Fibroblast of gingiva (primary cell): Measurements from ENCODE around the gene UROD.
"Not testable (repeated sequence)": the region's sequence is repeated elsewhere in the genome, so short reads cannot be mapped to it uniquely, and the experiment has no call there.

ENCODE experiments used
- DNase-seq: peaks from one replicate; pipeline ENCODE4 v3.0.0-alpha.2; 2011; ENCODE audit warnings: low read depth

The UROD gene

DNA sequence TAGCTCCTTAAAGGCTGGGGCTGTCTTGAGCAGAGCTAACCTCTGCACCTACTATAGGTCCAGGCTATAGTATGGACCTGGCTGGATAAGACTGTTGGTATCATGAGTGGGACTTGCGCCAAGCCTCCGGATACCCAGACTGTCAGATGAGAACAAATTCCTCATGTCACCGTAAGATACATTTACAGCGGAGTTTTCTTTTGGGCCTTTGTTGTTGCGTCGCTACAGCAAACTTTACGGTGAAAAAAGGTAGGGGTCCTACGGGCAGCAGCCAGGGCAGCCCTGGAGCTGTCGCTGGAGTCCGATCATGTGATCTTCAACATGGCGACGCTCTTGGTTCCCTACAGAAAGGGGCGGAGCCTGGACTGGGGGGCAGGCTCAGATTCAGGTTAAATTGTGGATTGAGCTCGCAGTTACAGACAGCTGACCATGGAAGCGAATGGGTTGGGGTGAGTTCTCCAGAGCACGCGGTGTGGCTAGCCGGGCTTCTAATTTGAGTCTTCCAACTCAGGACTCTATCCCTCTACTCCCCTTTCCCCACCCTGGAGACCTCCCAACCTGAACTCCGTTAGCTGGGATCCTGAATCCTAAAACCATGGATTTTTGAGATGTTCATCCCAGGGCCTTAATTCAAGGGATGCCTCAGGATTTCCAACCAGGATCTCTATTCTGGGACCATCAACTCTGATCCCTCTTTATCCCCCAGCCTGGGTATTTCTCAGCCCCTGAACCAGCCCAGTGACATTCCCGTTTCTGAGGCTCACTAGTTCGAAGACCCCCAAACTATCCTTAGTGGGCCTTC is at the start of gene UROD:
Gene UROD, plus strand, starts transcription at position 418 of the 802 bp plus-strand sequence. Its CDS starts 12 bp downstream, at position 430.
- peak; percentile 95 for DNase-seq

DNA sequence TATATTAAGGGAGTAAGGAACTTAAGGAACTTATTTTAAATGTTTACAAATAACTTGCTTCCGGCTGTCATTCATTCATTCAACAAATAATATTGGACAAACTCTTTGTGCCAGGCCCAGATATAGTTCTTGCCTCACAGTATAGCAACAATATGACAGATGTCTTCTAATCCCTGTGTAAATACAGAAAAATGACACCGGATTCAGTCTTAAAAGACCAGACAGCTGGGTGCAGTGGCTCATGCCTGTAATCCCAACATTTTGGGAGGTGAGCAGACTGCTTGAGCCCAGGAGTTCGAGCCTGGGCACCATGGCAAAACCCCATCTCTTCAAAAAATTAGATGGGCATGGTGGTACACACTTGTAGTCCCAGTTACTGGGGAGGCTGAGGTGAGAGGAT is 49.3 kb upstream of the UROD start:
- DNase-seq = no peak

DNA sequence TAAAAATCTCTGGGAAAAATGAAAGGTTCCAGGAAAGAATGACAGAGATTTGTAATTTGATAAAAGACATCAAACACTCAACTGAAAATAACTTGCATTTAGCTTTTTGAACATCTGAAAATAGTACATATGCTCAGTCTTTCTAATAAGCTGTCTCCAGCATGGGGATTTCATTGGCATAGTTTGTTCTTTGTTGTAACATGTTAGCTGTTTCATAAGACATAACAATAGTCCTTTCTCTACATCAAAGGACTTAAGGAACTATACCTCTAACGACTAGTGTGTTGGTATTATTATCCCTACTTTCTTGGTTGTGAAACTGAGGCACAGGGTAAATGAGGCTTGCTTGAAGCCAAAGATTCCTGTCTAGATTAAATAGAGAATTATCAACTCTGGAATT is 47.7 kb upstream of the UROD start:
- DNase-seq = no peak

DNA sequence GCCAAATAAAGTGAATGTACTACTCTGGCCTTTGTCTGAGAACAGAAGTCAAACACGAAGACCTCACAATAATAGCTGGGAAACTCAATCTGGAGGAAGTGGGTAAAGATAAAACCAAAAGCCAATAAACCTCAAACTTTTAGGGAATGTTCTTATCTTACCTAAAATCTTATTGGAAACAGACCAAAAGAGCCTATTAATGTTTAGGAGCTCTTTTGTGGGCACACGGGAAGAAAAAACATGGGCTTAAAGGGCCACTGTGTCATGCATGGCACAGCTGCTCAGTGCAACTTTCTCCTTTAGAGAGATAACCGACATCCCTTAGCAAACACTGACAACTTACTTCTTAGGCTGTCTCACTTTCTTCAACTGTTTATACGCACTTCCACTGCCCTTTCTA is 41.7 kb upstream of the UROD start:
- DNase-seq = no peak

DNA sequence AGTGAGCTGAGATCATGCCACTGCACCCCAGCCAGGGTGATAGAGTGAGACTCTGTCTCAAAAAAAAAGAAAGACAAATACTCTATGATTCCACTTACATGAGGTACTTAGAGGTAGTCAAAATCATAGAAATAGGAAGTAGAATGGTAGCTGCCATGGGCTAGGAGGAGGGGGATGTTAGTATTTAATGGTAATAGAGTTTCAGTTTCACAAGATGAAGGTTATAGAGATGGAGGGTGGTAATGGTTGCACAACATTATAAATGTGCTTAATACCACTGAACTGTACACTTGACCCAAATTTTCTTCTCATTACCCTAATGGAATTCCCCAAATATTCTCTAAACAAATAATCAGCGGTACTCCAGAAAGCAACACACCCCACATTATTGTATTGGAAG is 38.4 kb upstream of the UROD start:
- no peak for DNase-seq

DNA sequence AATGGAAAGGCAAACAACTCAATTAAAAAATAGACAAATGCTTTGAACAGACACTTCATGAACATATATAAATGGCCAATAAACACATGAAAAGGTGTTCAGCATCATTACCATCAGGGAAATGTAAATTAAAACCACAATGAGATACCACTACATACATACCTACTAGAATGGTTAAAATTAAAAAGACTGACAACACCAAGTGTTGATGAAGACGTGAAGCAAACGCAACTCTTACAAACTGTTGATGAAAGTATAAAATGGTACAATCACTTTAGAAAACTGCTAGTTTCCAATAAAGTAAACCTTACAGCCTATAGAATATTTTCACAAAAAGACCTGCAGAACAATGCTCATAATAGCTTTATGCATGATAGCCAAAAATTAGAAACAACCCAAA is 35.8 kb upstream of the UROD start:
- DNase-seq = no peak

DNA sequence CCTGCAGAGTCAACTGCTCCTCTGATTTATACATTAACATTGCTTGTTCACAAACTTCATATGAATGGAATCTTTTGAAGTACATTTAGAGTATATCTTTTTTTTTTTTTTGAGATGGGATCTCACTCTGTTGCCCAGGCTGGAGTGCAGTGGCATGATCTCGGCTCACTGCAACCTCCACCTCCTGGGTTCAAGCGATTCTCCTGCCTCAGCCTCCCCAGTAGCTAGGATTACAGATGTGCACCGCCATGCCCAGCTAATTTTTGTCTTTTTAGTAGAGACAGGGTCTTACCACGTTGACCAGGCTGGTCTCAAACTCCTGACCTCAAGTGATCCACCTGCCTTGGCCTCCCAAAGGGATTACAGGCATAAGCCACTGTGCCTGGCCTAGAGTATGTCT is 34.7 kb upstream of the UROD start:
- DNase-seq = not testable (repeated sequence)

DNA sequence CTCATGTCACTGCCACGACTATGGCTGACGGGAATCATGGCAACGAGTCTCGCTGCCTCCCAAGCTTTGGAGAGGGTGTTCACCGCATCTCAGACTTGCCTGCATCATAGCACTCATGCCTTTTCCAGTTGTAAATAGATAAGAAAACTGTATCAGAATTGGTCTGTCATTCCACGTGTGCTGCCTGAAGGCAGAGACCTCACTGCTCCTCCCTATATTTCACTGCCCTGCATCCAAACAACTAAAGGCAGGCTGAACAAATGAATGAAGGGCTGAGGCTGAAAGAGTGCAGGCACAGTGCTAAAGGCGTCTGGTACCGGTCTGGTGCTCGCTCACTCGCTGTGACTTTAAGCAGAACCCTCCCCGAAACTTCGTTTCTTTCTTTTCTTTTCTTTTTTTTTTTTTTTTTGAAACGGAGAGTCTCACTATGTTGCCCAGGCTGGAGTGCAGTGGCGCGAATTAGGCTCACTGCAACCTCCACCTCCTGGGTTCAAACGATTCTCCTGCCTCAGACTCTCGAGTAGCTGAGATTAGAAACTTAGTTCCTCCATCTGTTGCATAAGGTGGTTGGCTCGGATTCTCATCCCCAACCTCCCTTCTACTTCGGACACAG is 26.2 kb upstream of the UROD start:
- DNase-seq = no peak

DNA sequence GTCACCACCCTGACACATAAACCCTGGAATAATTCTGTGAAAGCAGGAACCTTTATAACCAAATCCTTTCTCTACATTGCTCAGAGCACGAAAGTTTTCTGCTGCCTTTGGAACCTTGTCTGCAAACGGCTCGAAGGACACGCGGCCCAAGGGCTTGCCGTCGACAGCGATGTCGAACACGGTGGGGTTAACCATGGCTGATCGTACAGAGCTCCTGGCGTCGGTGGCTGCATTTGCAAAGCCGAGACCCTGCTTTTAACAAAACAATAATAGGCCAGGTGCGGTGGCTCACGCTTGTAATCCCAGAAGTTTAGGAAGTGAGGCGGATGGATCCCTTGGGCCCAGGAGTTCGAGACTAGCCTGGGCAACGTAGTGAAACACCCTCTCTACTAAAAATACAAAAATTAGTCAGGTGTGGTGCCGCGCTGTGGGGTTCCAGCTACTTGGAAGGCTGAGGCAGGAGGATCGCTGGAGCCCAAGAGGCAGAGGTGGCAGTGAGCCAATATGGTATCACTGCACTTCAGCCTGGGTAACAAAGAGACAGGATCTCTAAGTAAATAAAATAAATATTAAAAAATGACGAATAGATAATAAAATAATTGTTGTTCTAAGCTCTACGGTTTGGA is 23.4 kb upstream of the UROD start:
- no peak for DNase-seq

DNA sequence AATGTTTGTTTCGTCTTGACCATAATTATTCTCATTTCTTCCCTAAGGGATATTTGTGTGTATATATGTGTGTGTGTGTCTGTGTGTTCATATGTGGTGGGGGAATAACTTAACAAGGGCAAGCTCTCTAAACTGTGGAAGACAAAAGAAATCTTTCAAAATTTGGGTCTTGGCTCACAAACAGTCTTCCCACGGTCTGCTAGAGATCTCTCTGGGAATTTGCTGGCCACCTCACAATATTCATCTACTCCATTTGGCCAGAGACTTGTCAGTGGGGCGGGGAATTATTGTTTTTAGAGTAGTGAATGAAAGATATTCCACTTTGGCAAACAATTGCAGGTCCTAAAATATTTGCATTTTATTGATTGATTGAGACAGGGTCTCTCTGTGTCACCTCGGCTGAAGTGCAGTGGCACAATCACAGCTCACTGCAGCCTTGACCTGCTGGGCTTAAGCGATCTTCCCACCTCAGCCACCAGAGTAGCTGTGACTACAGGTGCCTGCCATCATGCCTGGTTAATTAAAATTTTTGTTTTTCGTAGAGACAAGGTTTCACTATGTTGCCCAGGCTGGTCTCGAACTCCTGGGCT is 17.6 kb upstream of the UROD start:
- no peak for DNase-seq

DNA sequence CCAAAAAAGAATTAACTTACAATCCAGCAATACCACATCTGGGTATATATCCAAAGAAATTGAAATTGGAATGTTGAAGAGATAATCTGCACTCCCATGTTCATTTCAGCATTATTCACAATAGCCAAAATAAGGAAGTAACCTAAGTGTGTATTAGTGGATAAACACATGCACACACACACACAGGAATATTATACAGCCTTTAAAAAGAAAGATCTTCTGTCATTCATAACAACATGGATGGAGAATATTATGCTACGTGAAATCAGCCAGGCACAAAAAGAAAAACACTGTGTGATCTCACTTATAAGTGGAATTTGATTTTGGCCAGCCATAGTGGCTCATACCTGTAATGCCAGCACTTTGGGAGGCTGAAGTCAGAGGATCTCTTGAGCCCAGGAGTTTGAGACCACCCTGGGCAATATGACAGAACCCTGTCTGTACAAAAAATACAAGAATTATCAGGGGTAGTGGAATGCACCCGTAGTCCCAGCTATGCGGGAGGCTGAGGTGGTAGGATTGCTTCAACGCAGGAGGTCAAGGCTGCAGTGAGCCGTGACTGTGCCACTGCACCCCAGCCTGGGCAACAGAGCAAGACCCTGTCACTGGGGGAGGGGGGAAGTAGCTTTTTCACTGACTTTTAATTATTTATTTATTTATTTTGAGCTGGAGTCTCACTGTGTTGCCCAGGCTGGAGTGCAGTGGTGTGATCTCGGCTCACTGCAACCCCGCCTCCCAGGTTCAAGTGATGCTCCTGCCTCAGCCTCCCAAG is 16.4 kb upstream of the UROD start:
- no peak for DNase-seq

DNA sequence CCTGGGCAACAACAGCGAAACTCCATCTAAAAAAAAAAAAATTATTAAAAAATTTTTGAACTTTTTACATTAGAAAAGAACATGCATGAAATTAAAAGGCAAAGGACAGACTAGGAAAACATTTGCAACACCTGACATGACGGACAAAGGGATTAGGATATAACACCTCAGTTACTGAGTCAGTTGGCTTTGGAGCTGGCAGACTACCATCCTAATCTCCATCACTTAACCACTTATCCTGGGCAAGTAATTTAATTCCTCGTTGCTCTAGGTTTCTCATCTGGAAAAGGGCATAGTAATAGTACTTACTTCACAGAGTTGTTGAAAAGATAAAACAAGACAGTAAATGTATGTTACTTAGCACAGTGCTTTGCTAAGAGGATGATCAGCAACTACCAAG is 12.8 kb upstream of the UROD start:
- DNase-seq = no peak

DNA sequence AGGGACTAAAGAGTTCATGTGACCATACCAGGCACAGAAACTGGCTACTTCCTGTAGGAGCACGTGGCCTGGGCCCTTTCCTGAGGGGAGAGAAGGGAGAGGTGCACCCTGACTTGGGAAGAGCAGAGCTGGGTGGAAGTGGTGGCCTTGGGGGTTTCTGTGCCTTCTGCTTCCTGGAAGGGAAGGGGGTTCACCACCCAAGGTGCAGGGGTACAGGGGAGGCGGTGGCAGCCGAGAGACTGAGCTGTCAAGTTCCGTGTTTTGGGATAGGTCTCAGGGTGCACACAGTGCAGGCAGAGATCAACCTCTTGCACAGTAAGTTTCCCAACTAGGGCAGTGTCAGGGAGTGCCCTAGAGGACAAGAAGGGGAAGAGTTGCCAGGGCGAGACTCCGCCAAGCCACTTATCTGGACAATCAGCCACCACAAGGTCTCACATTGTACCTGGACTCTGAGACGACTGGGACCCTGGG is 11.0 kb upstream of the UROD start:
- peak; percentile 29 for DNase-seq

DNA sequence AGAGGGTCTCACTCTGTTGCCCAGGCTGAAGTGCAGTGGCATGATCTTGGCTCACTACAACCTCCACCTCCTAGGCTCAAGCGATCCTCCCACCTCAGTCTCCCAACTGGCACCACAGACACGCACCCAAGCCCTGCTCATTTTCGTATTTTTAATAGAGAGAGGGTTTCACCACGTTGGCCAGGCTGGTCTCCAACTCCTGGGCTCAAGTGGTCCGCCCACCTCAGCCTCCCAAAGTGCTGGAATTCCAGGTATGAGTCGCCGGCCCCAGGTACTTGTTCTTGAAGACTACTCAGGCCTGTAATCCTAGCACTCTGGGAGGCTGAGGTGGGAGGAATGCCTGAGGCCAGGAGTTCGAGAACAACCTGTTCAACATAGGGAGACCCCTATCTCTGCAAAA is 10.5 kb upstream of the UROD start:
- DNase-seq = not testable (repeated sequence)

DNA sequence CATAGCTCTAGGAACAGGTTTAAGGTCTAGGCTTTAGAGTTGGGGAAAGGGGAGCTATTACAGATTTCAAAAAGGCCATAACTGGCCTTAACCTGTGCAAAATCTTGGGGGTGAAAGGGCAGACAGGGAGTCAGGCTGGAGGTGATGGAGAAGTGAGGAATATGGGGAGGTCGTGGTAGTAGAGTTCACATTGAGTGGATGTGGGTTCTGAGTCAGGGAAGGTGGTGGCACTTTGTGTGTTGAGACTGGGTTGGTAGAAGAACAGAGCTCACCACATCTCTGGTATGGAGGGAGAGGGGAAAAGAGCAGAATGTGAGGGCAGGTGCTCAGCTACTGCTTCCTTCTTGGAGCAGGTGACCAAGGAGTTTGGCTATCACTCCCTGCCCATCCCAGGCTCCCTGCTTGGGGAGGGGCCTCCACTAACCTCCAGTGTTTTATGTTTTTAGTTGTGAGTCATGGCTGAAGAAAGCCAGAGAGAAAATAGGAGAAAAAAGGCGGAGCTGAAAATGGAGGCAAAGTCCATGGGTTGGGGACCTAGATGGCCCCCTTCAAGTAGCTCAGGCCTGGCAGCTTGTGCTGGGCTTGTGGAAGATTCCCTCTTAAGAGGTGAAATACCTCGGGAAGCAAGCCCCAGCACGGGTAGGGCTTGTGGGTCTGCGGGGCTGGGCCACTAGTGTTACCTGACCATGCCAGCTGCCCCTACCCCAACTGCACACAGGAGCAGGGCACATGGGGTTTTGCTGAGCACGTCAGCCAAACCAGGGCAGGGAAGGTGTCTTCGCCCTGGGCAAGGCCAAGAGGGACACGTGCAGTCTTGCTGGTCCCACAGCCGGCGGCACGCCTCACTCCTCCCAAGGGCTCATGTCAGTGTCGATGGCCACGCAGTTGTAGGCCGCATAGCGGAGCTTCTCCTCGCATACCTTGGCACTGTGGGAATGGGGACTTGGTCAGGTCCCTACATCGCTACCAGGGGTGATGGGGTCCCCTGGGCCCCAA is 9.1 kb upstream of the UROD start:
- DNase-seq = no peak

DNA sequence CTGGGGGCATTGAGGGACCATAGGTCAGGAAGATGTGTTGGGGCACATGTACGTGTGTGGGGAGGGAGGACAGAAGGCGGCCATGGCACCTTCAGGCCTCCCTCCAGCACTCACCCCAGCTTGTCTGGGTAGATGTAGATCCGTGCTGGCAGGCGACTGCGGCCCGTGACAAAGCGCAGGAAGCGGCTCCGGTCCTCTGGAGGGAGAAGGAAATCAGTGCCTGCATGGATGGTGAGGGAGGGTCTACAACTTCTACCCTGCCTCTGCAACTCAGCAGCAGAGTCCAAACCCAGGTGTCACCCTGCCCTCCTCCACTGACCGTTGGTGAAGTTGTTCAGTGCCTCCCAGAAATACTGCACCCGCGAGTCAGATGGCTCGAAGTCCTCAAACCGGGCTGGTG is 8.3 kb upstream of the UROD start:
- DNase-seq = no peak

DNA sequence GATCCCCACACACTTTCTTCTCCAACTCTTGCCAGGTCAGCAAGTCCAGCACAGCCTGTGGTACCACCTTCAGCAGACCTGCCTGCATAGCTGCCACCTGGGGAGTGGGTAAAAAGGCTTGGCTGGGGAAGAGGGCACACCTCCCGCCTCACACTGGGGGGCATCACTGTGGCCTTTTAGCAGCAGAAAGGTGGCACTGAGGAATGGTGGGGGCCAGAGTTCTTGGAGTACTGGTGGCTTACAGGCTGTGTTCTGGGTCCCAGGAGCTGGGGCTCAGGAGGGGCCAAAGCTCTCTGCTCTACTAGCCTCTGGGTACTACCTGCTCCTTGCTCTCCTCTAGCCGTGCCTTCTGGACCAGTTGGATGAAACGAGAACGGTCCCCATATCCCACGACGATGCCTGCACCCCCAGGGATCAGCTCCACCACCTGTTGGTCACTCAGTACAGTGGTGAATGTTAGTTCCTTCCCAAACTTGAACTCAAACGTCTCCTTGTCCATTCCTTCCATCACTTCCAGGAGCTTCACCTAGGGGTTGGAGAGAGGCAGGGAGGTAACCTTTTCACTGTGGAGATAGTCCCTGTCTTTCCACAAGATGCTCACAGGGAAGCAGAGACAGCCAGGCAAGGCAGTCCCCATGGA is 7.7 kb upstream of the UROD start:
- DNase-seq = no peak

DNA sequence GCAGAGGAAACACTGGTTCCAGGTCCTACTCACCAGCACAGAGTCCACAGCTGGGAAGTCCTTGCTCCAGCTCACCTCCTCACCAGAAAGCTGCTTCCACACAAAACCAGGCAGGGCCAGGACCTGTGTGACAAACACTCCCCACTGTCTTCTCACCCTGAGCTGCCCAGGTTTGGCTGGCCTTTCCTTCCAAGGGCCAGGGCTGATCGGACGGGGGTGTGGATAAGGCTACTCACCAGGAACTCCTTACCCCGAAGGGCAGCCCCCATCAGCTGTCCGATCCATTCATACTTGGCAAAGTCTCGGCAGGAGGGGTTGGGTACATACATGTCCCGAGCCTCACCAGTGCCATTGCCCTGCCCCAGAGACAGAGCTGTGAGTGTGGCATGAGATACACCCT is 6.3 kb upstream of the UROD start:
- no peak for DNase-seq

DNA sequence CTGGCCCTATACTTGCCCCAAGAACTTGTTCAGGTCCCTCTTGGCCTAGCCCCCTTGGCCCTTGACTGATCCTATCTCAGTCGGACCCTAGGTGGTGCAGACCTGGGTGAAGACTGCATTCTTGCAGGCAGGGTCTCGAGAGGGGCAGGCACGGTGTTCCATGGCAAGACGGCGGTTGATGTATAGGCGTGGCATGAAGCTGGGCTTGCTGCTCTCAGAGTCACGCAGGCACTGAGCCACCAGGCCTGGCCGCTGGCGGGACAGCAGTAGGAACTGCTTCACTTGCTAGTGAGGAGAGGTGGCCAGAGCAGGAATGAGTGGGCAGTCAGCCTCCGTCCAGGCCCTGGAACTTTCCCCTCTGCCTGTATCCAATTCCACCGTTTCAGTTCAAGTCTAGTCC is 4.7 kb upstream of the UROD start:
- DNase-seq = no peak

DNA sequence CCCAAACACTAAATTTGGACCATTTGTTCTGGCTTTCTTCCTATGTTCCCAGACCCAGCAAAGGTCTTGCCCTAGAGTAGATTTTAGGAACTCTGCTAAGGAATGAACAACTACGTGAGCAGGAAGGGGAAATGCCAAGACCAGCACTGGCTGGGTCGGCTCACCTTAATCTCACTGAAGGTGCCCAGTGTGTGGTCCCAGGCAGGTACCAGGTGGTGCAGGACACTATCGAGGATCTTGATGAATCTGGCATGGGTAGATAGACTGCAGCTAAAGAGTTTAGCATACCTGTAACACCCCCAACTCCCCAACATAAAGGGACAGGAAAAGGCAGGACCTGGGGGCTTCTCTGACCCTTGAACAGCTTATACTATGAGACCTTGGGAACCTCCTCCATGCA is 4.0 kb upstream of the UROD start:
- no peak for DNase-seq
